ENCODE measurements around the gene PWWP2B.

PWWP2B gene

GRCh38 chr10:132458586-132459300, 61.7 kb downstream of the PWWP2B start:
- H3K4me1 ChIP-seq (ENCODE audit: control insufficient read depth in 1 of 2, insufficient read depth in 1 of 2, low read depth in 1 of 2, low read length in 1 of 2): peaks cover 0 to 4% of the 10 kb centered on the region in 2 experiments
- H3K27me3 ChIP-seq: no peaks in the 10 kb centered on the region
- TF ChIP-seq CTCF (IDR thresholded peaks at IDR 0.05): peak; percentile 97
- no peaks in the 10 kb centered on the region for H3K36me3 ChIP-seq
- no peak overlapping the region for H3K27ac ChIP-seq
- no peak overlapping the region for H3K4me3 ChIP-seq (ENCODE audit: low read depth in 1 of 2, low read length in 1 of 2)
- H3K9me3 ChIP-seq: no peaks in the 10 kb centered on the region

- Histone ChIP-seq H3K27me3 (no peaks in the 10 kb centered on the region), H3K36me3 (no peaks in the 10 kb centered on the region), H3K27ac (no peak overlapping the region), H3K9me3 (no peaks in the 10 kb centered on the region), H3K4me3 (ENCODE audit: low read depth in 1 of 2, low read length in 1 of 2) (no peak overlapping the region), H3K4me1 (ENCODE audit: control insufficient read depth in 1 of 2, insufficient read depth in 1 of 2, low read depth in 1 of 2, low read length in 1 of 2) (peaks cover 0 to 4% of the 10 kb centered on the region in 2 experiments)
- no peak for TF ChIP-seq CTCF (IDR thresholded peaks at IDR 0.05)
Observed at GRCh38 chr10:132459301-132460003, 62.5 kb downstream of the PWWP2B start.

DNA sequence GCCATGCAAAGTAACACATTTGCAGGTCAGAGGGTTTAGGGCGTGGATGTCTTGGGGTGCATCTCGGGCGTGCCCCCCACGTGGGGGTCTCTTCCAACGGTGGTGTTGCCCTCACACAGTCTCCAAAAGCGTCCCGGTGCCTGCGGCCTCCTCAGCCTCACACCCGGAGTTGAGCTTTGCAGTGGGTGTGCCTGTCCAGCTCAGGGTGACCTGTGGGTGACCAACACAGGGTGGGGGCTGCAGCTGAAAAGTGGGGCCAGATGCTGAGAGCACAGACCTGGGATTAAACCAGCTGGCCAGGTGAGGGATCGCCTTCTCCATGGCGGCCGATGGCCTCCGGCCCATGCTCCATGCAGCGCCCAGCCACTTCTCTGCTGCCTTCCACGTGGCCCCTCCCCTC, 63.1 kb downstream of the PWWP2B start:
- Histone ChIP-seq H3K9me3 (no peaks in the 10 kb centered on the region), H3K4me1 (ENCODE audit: control insufficient read depth in 1 of 2, insufficient read depth in 1 of 2, low read depth in 1 of 2, low read length in 1 of 2) (peaks cover 0 to 4% of the 10 kb centered on the region in 2 experiments), H3K4me3 (ENCODE audit: low read depth in 1 of 2, low read length in 1 of 2) (no peak overlapping the region), H3K27me3 (no peaks in the 10 kb centered on the region), H3K36me3 (no peaks in the 10 kb centered on the region), H3K27ac (no peak overlapping the region)
- no peak for TF ChIP-seq CTCF (IDR thresholded peaks at IDR 0.05)

GRCh38 chr10:132460691-132461090, 63.7 kb downstream of the PWWP2B start:
- Histone ChIP-seq H3K27me3 (no peaks in the 10 kb centered on the region), H3K4me3 (ENCODE audit: low read depth in 1 of 2, low read length in 1 of 2) (no peak overlapping the region), H3K36me3 (no peaks in the 10 kb centered on the region), H3K9me3 (no peaks in the 10 kb centered on the region), H3K4me1 (ENCODE audit: control insufficient read depth in 1 of 2, insufficient read depth in 1 of 2, low read depth in 1 of 2, low read length in 1 of 2) (peaks cover 0 to 4% of the 10 kb centered on the region in 2 experiments), H3K27ac (no peak overlapping the region)
- TF ChIP-seq CTCF (IDR thresholded peaks at IDR 0.05): no peak

DNA sequence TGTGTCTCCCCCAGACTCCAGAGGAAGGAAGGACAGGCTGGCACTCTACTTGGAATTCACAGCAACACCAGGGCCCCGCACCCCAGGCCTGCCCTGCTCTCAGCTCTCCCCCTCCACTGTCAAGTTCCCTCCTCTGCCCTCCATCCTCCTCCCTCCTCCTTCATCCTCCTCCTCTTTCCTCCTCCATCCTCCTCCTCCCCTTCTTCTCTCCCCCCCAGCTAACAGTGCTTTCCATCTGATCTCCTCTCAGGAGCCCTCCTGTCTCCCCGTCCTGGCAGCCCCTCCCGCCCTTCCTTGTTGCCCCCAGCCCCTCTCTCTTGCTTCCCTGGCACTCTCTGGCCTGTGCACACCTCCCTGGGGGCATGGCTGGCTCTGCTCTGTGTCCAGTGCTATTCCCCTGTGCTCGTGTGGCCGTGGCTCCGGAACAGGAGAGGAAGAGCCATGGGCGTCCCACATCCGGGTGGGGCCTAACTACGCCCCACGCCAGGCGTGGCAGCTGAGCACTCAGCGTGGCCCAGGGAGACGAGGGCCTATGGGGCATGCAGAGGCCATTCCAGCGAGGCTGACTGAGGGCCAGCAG, 64.2 kb downstream of the PWWP2B start:
- Histone ChIP-seq H3K36me3 (no peaks in the 10 kb centered on the region), H3K27me3 (no peaks in the 10 kb centered on the region), H3K9me3 (no peaks in the 10 kb centered on the region), H3K4me1 (ENCODE audit: control insufficient read depth in 1 of 2, insufficient read depth in 1 of 2, low read depth in 1 of 2, low read length in 1 of 2) (peaks cover 0 to 4% of the 10 kb centered on the region in 2 experiments), H3K4me3 (ENCODE audit: low read depth in 1 of 2, low read length in 1 of 2) (no peak overlapping the region), H3K27ac (no peak overlapping the region)
- TF ChIP-seq CTCF (IDR thresholded peaks at IDR 0.05): no peak

All from neutrophil (primary cell).